ENCODE results near the gene C1orf52.

C1orf52 gene

GRCh38 chr1:85259118-85259911, at the start of gene C1orf52:
Gene C1orf52, minus strand, starts transcription at chr1:85259662. Its CDS starts 29 bp downstream, at chr1:85259633.
- no peak for FAIRE-seq

GRCh38 chr1:85308833-85309350, 49.4 kb upstream of the C1orf52 start:
- no peak for FAIRE-seq

DNA sequence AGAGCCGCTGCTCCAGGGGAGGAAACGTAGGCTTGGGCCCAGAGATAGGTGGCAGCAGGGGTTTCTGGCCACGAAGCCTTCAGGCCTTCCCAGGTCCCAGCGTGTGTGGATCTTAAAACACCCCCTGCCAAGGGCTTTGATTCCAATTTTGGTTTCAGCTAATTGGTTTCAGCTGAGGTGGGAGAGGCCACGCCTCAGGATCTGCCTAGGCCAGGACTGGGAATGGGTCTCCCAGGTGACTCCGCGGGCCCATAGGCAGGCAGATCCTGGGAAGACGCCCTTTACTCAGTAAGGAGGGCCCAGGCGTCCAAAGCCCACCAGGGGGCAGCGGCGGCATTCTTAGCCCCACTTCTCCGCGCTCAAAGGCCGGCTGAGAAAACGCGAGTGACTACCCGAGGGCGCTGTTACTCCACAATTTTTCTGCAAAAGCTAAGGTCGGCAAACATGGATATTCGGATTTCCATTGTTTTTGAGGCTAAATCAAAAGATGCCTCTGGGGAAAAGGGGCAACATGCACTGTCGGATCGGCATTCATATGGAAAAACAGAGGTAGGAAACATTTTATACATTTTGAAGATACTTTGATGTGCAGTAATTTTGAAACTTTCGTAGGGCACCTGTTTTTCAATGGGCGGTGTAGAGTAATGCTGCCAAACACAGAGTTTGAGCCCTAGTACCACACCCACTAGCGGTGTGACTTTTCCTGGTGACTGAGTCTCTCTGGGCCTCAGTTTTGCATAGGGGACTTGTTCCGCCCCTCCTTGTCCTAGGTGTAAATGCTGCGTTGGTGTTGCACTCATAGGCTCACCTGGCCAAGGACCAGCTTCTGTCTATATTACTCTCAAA, 48.7 kb upstream of the C1orf52 start:
- no peak for FAIRE-seq

DNA sequence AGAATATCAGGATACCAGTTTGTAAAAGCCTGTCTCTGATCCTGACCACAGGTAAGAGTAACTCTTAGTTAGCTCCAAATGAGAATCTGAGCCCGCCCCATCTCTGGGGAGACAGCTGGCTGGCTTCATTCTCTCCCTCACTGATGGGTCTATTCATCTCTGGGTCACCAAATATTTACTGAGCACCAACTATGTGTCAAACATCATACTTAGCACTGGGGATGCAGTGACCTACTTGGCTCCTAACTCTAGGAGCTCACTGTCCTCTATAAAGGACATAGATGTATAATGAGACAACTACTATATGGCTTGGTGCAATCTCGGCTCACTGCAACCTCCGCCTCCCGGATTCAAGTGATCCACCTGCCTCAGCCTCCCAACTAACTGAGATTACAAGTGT, 46.8 kb upstream of the C1orf52 start:
- no peak for FAIRE-seq

- FAIRE-seq, result no peak
Observed at GRCh38 chr1:85303440-85304162, 44.1 kb upstream of the C1orf52 start.

DNA sequence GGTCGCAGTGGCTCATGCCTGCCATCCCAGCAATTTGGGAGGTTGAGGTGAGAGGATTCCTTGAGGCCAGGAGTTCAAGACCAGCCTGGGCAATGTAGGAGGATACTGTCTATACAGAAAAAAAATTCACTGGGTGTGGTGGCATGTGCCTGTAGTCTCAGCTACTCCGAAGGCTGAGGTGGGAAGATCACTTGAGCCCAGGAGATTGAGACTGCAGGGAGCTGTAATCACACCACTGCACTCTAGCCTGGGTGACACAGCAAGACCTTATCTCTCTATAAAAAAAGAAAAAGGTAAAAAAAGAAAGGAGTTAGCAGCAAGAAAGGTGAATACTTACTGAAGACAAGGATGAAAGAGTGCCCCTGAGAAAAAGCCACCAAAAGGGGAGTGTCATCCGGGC, 40.7 kb upstream of the C1orf52 start:
- no peak for FAIRE-seq

- no peak for FAIRE-seq
Observed at GRCh38 chr1:85297855-85298629, 38.6 kb upstream of the C1orf52 start.

DNA sequence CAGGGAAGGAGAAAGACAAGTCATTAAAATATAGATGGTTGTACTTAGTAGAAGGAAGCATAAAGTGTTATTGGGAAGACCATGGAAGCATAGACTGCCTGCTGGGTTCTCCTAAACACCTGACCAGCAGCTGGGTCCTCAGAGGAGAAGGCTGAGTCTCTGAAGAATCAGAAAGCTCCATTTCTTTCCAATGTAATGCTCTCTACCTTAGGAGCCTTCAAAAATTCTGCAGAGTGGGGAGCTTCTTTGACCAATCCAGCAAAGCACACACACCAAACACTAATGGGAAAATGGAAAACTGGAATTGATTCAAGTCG, 38.0 kb upstream of the C1orf52 start:
- FAIRE-seq, result peak; percentile 90

DNA sequence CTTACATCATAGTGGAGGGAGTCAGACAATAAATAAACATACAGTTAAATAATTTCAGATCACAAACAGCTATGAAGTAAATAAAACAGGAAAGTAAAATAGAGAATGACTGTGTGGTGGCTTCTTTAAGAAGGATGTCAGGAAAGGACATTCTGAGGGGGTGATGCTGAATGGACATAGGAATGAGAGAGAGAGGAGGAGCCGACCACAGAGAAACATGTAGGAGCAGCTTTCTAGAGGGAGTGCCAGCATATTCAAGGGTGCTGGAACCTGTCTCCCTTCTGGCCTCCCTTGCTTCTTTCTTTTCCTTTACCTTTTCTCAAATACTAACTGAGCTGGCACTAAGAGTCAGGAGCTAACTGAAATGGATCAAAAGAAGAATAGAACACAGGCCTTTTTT, 37.5 kb upstream of the C1orf52 start:
- FAIRE-seq, result no peak

GRCh38 chr1:85295654-85296053, 36.2 kb upstream of the C1orf52 start:
- FAIRE-seq, result no peak

- FAIRE-seq, result no peak
Observed at GRCh38 chr1:85295006-85295431, 35.6 kb upstream of the C1orf52 start.

DNA sequence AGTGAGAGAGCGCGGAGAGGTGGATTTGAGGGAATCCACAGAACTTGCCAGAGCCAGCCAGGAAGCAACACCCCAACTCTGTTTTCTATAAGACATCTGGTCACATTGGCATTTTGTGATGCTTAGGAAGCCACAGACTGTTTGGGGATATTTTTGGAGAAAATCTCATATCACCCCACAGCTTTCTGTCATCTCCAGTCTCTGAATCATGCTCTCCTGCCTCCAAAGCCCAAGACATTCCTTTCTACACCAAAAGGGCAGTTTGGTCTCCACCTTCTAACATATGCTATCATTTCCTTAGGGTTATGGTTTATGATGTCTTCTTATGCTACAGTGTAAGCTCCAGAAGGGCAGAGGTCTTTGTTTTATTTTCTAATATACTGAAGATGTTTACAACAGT, 31.4 kb upstream of the C1orf52 start:
- no peak for FAIRE-seq

GRCh38 chr1:85289848-85290335, 30.4 kb upstream of the C1orf52 start:
- no peak for FAIRE-seq

- FAIRE-seq, result no peak
Observed at GRCh38 chr1:85289207-85289847, 29.9 kb upstream of the C1orf52 start.

- no peak for FAIRE-seq
Observed at GRCh38 chr1:85284202-85284601, 24.7 kb upstream of the C1orf52 start.

GRCh38 chr1:85283475-85284199, 24.2 kb upstream of the C1orf52 start:
- FAIRE-seq, result no peak

DNA sequence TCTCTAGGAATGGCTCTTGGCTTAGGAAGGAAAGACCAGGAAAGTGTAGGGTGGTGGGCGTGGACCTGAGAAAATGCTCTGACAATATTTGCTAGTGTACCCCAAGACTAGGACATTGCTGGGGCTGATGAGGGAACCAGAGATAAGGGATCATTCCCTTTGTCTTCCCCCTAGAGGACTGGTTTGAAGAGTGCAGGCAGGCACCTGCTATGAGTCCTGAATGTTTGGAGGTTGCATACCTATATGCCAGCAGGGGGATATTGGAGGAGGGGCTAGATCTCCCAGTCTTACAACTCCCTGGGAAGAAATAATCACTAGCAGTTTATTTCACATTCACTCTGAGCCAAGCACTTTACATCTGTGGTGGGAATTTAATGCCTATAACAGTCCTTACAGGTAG, 23.0 kb upstream of the C1orf52 start:
- no peak for FAIRE-seq

GRCh38 chr1:85280636-85281035, 21.2 kb upstream of the C1orf52 start:
- no peak for FAIRE-seq

DNA sequence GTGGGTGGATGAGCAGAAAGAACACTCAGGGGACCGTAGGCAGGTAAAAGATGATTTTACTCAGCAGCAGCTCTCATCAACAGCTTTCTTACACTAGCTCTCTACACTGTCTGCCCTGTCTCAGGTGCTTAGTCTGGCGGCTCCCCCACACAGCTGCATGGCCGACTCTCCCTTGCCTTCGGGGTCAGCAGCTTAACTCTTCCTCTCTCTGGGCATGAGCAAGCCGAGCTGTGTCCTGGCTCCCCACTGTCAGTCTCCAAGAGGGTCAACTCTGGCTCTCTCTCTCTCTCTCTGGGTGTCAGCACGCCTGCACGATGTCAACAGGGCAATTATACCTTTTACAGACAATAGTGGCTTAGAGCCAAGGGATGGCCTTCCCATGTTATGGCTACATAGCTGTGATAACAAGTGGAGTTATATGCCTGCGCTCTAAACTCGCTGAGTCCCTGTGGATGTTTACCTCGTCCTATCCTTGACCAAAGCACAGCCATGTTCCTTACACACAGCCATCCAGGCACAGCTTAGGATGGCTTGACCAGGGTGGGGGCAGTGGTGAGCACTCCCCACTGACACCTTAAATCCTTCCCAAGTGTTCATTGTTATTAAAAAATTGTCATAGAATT, 20.1 kb upstream of the C1orf52 start:
- FAIRE-seq, result no peak

- peak; percentile 17 for FAIRE-seq
Observed at GRCh38 chr1:85278853-85279314, 19.4 kb upstream of the C1orf52 start.
